ENCODE results near the gene KCNQ1. TPM values are rescaled to one million over a fixed set of nuclear protein-coding genes. Genes with fewer than 3 reads are reported as not detected.

Gene KCNQ1
- polyA plus RNA-seq, 1 experiment, result not detected

GRCh38 chr11:2798951-2799761 is 354.3 kb downstream of the KCNQ1 start:
- ChIA-PET CTCF (no interaction called here), POLR2A (interaction anchor here (0.6 kb wide), 1 partner anchor 156 kb away, joined by 5 read pairs; no protein-coding TSS in a partner anchor)
- Histone ChIP-seq H3K9me3 (ENCODE audit: control insufficient read depth, insufficient read depth, low read length) (peaks cover 22% of the 10 kb centered on the region), H3K27ac (ENCODE audit: low read depth, low read length) (no peak overlapping the region), H3K27me3 (ENCODE audit: control insufficient read depth, insufficient read depth, low read length) (peaks cover 35% of the 10 kb centered on the region), H3K4me3 (ENCODE audit: low read depth, low read length) (no peak overlapping the region)
- no peak for TF ChIP-seq CTCF (IDR thresholded peaks at IDR 0.05; ENCODE audit: low read depth, low read length)
- no peak for DNase-seq (ENCODE audit: low read depth, low spot score)

GRCh38 chr11:2799881-2800654 is 355.3 kb downstream of the KCNQ1 start:
- H3K27me3 ChIP-seq (ENCODE audit: control insufficient read depth, insufficient read depth, low read length), result peaks cover 41% of the 10 kb centered on the region
- no peak overlapping the region for H3K4me3 ChIP-seq (ENCODE audit: low read depth, low read length)
- no peak for DNase-seq (ENCODE audit: low read depth, low spot score)
- H3K9me3 ChIP-seq (ENCODE audit: control insufficient read depth, insufficient read depth, low read length), result peaks cover 22% of the 10 kb centered on the region
- no peak overlapping the region for H3K27ac ChIP-seq (ENCODE audit: low read depth, low read length)
- TF ChIP-seq CTCF (IDR thresholded peaks at IDR 0.05; ENCODE audit: low read depth, low read length), result no peak
- POLR2A ChIA-PET, result interaction anchor here (0.6 kb wide), 1 partner anchor 155 kb away, joined by 5 read pairs; no protein-coding TSS in a partner anchor
- CTCF ChIA-PET, result no interaction called here

GRCh38 chr11:2800655-2801531 is 356.1 kb downstream of the KCNQ1 start:
- POLR2A ChIA-PET, result no interaction called here
- Histone ChIP-seq H3K27ac (ENCODE audit: low read depth, low read length) (no peak overlapping the region), H3K4me3 (ENCODE audit: low read depth, low read length) (no peak overlapping the region), H3K27me3 (ENCODE audit: control insufficient read depth, insufficient read depth, low read length) (peaks cover 44% of the 10 kb centered on the region), H3K9me3 (ENCODE audit: control insufficient read depth, insufficient read depth, low read length) (peaks cover 22% of the 10 kb centered on the region)
- DNase-seq (ENCODE audit: low read depth, low spot score), result no peak
- CTCF ChIA-PET, result no interaction called here
- TF ChIP-seq CTCF (IDR thresholded peaks at IDR 0.05; ENCODE audit: low read depth, low read length), result no peak

- CTCF ChIA-PET, result no interaction called here
Measured at GRCh38 chr11:2801711-2802388, 357.0 kb downstream of the KCNQ1 start.

More at GRCh38 chr11:2801711-2802388, 357.0 kb downstream of the KCNQ1 start:
- POLR2A ChIA-PET, result no interaction called here
- no peak for DNase-seq (ENCODE audit: low read depth, low spot score)
- Histone ChIP-seq H3K9me3 (ENCODE audit: control insufficient read depth, insufficient read depth, low read length) (peaks cover 18% of the 10 kb centered on the region), H3K27ac (ENCODE audit: low read depth, low read length) (no peak overlapping the region), H3K4me3 (ENCODE audit: low read depth, low read length) (no peak overlapping the region), H3K27me3 (ENCODE audit: control insufficient read depth, insufficient read depth, low read length) (peaks cover 51% of the 10 kb centered on the region)
- no peak for TF ChIP-seq CTCF (IDR thresholded peaks at IDR 0.05; ENCODE audit: low read depth, low read length)

Measured in AG04450 (cell line).